A673 (cell line): ENCODE measurements around the gene MOK. TPM values are rescaled to one million over a fixed set of nuclear protein-coding genes. Genes with fewer than 3 reads are reported as not detected.

Experiments used
- BruUV-seq: library from RNA; stranded (reverse); fragments of 400-500 nt; replicated peaks from 2 replicates; lab custom pipeline; 2021; lab: Mats Ljungman, UMichigan
- CTCF ChIA-PET: fragments of 300-600 bp; sonication (Branson Sonifier 250); formaldehyde crosslinking; loops from one replicate; lab custom pipeline; 2022; ENCODE audit warnings: antibody characterized with exemption; lab: Charles Lee
- POLR2A ChIA-PET: fragments of 300-600 bp; sonication (Branson Sonifier 250); formaldehyde crosslinking; loops from one replicate; lab custom pipeline; 2022; ENCODE audit warnings: antibody characterized with exemption; ENCODE audit not compliant: low non-redundant PET; lab: Charles Lee
- DNase-seq: peaks from one replicate; pipeline ENCODE4 v3.0.0-alpha.2; 2015; ENCODE audit warnings: low spot score
- H3K27ac ChIP-seq: fragments of 200-600 bp; sonication (generic); 2 replicates; pipeline ENCODE4 v1.5.1; 2016; ENCODE audit warnings: mixed run types, low read depth, mild to moderate bottlenecking, mixed read lengths, antibody characterized with exemption, low read length; ENCODE audit not compliant: poor library complexity, severe bottlenecking
- H3K27me3 ChIP-seq: fragments of 200-600 bp; sonication (generic); replicated peaks from 2 replicates; pipeline ENCODE4 v1.6.1; 2017; ENCODE audit warnings: mixed run types, low read depth, mild to moderate bottlenecking, mixed read lengths, antibody characterized with exemption, low read length; ENCODE audit not compliant: insufficient read depth, poor library complexity
- H3K36me3 ChIP-seq: fragments of 200-600 bp; sonication (generic); 2 replicates; pipeline ENCODE4 v1.6.1; 2016; ENCODE audit warnings: mixed run types, mild to moderate bottlenecking, mixed read lengths, antibody characterized with exemption, low read length; ENCODE audit not compliant: insufficient read depth, poor library complexity, severe bottlenecking
- H3K4me1 ChIP-seq: fragments of 200-600 bp; sonication (generic); 2 replicates; pipeline ENCODE4 v1.6.1; 2017; ENCODE audit warnings: mixed run types, mild to moderate bottlenecking, mixed read lengths, antibody characterized with exemption, low read length; ENCODE audit not compliant: insufficient read depth, poor library complexity, severe bottlenecking
- H3K4me3 ChIP-seq: fragments of 200-600 bp; sonication (generic); 2 replicates; pipeline ENCODE4 v1.5.1; 2016; ENCODE audit warnings: low read depth, mixed run types, mild to moderate bottlenecking, mixed read lengths, low read length; ENCODE audit not compliant: poor library complexity, severe bottlenecking
- H3K9me3 ChIP-seq: fragments of 200-600 bp; sonication (generic); 2 replicates; pipeline ENCODE4 v1.6.1; 2016; ENCODE audit warnings: mixed run types, low read depth, mild to moderate bottlenecking, mixed read lengths, antibody characterized with exemption, low read length; ENCODE audit not compliant: poor library complexity, severe bottlenecking
- EZH2 ChIP-seq: fragments of 200-600 bp; sonication (generic); IDR thresholded peaks from 2 replicates; pipeline ENCODE4 v1.6.1; 2017; ENCODE audit warnings: borderline replicate concordance, low read depth, mild to moderate bottlenecking, mixed read lengths, antibody characterized with exemption, low read length; ENCODE audit not compliant: poor library complexity, severe bottlenecking
- intact Hi-C: fragments of 100-400 bp; cut with micrococcal nuclease; formaldehyde crosslinking; loops from one replicate; pipeline ENCODE4 v1.10.0; 2022; ENCODE audit not compliant: unreplicated experiment
- total RNA-seq: library from RNA; stranded (reverse); gene quantifications from 2 replicates; pipeline ENCODE4 v1.2.3, GENCODE V29; 2021
- TF ChIP-seq, protein P1 (sequence below): fragments of 300-800, 200-600 bp; sonication (generic); conservative IDR thresholded peaks from 2 replicates; pipeline ENCODE4 v1.5.1; 2017; ENCODE audit warnings: low read depth, mild to moderate bottlenecking, antibody characterized with exemption, low read length, moderate library complexity, mixed read lengths

Gene MOK
- total RNA-seq, 1 experiment from 2014 or later, result 27.4 TPM

DNA sequence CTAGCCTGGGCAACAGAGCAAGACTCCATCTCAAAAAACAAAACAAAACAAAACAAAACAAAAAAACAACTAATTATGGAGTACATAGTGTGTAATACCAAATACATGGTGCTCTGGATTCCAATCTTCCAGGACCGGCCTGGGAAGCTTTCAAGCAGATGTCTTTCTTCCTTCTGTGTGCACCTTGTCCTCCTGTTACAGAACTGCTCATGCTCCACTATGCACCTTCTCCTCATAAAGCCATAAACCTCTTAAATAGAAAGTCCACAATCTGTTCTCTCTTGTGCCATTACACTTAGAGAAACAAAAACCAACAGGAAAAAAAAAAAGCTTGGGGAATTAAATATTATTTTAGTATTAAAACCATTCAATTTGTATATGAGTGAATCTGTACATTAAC is 12.5 kb downstream of the MOK start:
- Histone ChIP-seq H3K27me3 (no peaks in the 10 kb centered on the region), H3K4me1 (no peaks in the 10 kb centered on the region), H3K9me3 (no peaks in the 10 kb centered on the region), H3K4me3 (no peak overlapping the region), H3K27ac (no peak overlapping the region), H3K36me3 (no peaks in the 10 kb centered on the region)
- intact Hi-C loops, result no loop called here
- TF ChIP-seq, protein P1, sequence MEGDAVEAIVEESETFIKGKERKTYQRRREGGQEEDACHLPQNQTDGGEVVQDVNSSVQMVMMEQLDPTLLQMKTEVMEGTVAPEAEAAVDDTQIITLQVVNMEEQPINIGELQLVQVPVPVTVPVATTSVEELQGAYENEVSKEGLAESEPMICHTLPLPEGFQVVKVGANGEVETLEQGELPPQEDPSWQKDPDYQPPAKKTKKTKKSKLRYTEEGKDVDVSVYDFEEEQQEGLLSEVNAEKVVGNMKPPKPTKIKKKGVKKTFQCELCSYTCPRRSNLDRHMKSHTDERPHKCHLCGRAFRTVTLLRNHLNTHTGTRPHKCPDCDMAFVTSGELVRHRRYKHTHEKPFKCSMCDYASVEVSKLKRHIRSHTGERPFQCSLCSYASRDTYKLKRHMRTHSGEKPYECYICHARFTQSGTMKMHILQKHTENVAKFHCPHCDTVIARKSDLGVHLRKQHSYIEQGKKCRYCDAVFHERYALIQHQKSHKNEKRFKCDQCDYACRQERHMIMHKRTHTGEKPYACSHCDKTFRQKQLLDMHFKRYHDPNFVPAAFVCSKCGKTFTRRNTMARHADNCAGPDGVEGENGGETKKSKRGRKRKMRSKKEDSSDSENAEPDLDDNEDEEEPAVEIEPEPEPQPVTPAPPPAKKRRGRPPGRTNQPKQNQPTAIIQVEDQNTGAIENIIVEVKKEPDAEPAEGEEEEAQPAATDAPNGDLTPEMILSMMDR, result no peak
- TF ChIP-seq EZH2, result no peak
- DNase-seq, result no peak
- ChIA-PET POLR2A (interaction anchor here (0.7 kb wide), 1 partner anchor 12 kb away, joined by 4 read pairs; the partner anchor contains the start of gene MOK), CTCF (no interaction called here)
- no TSS peak for BruUV-seq

DNA sequence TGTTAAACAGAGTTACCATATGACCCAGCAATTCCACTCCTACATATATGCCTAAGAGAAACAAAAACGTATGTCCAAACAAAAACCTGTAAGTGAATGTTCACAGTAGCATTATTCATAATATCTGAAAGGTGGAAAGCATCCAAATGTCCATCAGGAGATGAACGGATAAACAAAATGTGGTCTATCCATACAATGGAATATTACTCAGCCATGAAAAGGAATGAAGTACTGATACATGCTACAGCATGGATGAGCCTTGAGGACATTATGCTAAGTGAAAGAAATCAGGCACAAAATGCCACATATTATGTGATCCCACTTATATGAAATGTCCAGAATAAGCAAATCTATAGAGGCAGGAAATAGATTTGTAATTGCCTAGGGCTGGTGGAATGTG is 16.8 kb downstream of the MOK start:
- H3K9me3 ChIP-seq, result no peaks in the 10 kb centered on the region
- H3K36me3 ChIP-seq, result no peaks in the 10 kb centered on the region
- H3K4me1 ChIP-seq, result no peaks in the 10 kb centered on the region
- ChIA-PET CTCF (no interaction called here), POLR2A (no interaction called here)
- DNase-seq, result no peak
- TF ChIP-seq, protein P1, result no peak
- TF ChIP-seq EZH2, result no peak
- H3K27me3 ChIP-seq, result no peaks in the 10 kb centered on the region
- no TSS peak for BruUV-seq
- no peak overlapping the region for H3K4me3 ChIP-seq
- intact Hi-C loops, result no loop called here
- H3K27ac ChIP-seq, result no peak overlapping the region

DNA sequence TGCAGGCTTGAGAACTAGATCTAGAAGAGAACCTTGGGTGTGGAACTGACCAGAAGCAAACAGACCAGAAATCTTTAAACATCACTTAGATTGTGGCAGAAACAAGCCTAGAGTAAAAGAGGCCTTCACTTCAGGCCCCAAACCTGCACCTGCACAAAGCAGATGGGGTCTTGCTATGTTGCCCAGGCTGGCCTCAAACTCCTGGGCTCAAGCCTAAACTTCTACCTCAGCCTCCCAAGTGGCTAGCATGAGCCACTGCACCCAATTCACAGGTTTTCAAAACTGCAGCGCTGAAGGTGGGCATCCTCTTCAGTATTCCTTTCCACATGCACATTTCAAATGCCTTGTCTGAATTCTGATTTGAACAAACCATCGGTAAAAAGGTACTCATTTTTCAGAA is 19.9 kb downstream of the MOK start:
- ChIA-PET CTCF (no interaction called here), POLR2A (no interaction called here)
- Histone ChIP-seq H3K9me3 (no peaks in the 10 kb centered on the region), H3K4me1 (no peaks in the 10 kb centered on the region), H3K27me3 (no peaks in the 10 kb centered on the region), H3K36me3 (no peaks in the 10 kb centered on the region), H3K27ac (no peak overlapping the region), H3K4me3 (no peak overlapping the region)
- no peak for DNase-seq
- BruUV-seq, result no TSS peak
- intact Hi-C loops, result no loop called here
- TF ChIP-seq, protein P1, result no peak
- TF ChIP-seq EZH2, result no peak
